Brain microvascular endothelial cell (primary cell): Measurements from ENCODE around the gene TBCC.

Experiments
- DNase-seq: peaks from one replicate; pipeline ENCODE4 v3.0.0-alpha.2; 2020
- H3K27ac ChIP-seq: fragments of 250-450 bp; sonication (Bioruptor Pico); 2 replicates; pipeline ENCODE4 v1.5.1; 2020; ENCODE audit warnings: mild to moderate bottlenecking, moderate library complexity
- H3K27me3 ChIP-seq: fragments of 250-450 bp; sonication (Bioruptor Pico); replicated peaks from 2 replicates; pipeline ENCODE4 v1.5.1; 2020; ENCODE audit warnings: mild to moderate bottlenecking
- H3K36me3 ChIP-seq: fragments of 250-450 bp; sonication (Bioruptor Pico); replicated peaks from 2 replicates; pipeline ENCODE4 v1.5.1; 2020; ENCODE audit warnings: mild to moderate bottlenecking
- H3K4me3 ChIP-seq: 2 replicates; pipeline ENCODE4 v1.5.1; 2011; ENCODE audit warnings: low read depth, mild to moderate bottlenecking, control low read depth, low read length, moderate library complexity
- CTCF ChIP-seq: IDR thresholded peaks from 2 replicates; pipeline ENCODE4 v1.5.1; 2011; ENCODE audit warnings: low read depth, mild to moderate bottlenecking, moderate library complexity, low read length, control low read depth, inconsistent platforms; ENCODE audit errors: missing control alignments
- in situ Hi-C: cut with HindIII; loops from 2 replicates; pipeline ENCODE4 v1.10.0; 2017; ENCODE audit warnings: low sequenced_read_pairs, low pct_ligation_motif_present

TBCC gene

GRCh38 chr6:42726026-42726425 lies 19.9 kb downstream of the TBCC start:
- in situ Hi-C loops = no loop called here
- Histone ChIP-seq H3K4me3 (no peak overlapping the region), H3K36me3 (no peaks in the 10 kb centered on the region), H3K27me3 (no peaks in the 10 kb centered on the region), H3K27ac (no peak overlapping the region)
- DNase-seq = no peak
- no peak for TF ChIP-seq CTCF

- H3K36me3 ChIP-seq = no peaks in the 10 kb centered on the region
- no peak for TF ChIP-seq CTCF
- DNase-seq = no peak
- no peak overlapping the region for H3K27ac ChIP-seq
- H3K4me3 ChIP-seq = no peak overlapping the region
- no peaks in the 10 kb centered on the region for H3K27me3 ChIP-seq
- in situ Hi-C loops = no loop called here
These were observed 21.1 kb downstream of the TBCC start for GRCh38 chr6:42724825-42725224.

GRCh38 chr6:42722497-42722896 lies 23.4 kb downstream of the TBCC start, which contains the start of gene PRPH2:
TSS of gene PRPH2 (minus strand) at chr6:42722597. CDS start at chr6:42722334, 263 bp downstream.
- no peak for DNase-seq
- no peak within 1 kb of the TSS for H3K27ac ChIP-seq
- no peaks in the 10 kb centered on the region for H3K36me3 ChIP-seq
- no peaks in the 10 kb centered on the region for H3K27me3 ChIP-seq
- H3K4me3 ChIP-seq = no peak within 1 kb of the TSS
- in situ Hi-C loops = no loop called here
- TF ChIP-seq CTCF = no peak

GRCh38 chr6:42720739-42721138 lies 25.2 kb downstream of the TBCC start:
- H3K4me3 ChIP-seq = no peak overlapping the region
- DNase-seq = peak; percentile 33
- in situ Hi-C loops = no loop called here

GRCh38 chr6:42715871-42716270 lies 30.0 kb downstream of the TBCC start:
- Histone ChIP-seq H3K36me3 (no peaks in the 10 kb centered on the region), H3K27me3 (no peaks in the 10 kb centered on the region), H3K4me3 (no peak overlapping the region), H3K27ac (no peak overlapping the region)
- TF ChIP-seq CTCF = no peak
- DNase-seq = no peak
- in situ Hi-C loops = no loop called here

More at GRCh38 chr6:42720739-42721138, 25.2 kb downstream of the TBCC start:
- no peaks in the 10 kb centered on the region for H3K36me3 ChIP-seq
- peak; percentile 15 for TF ChIP-seq CTCF
- no peak overlapping the region for H3K27ac ChIP-seq
- H3K27me3 ChIP-seq = no peaks in the 10 kb centered on the region

GRCh38 chr6:42714098-42714761 lies 31.7 kb downstream of the TBCC start:
- peak; percentile 58 for DNase-seq
- H3K4me3 ChIP-seq = no peak overlapping the region
- H3K36me3 ChIP-seq = no peaks in the 10 kb centered on the region
- TF ChIP-seq CTCF = no peak
- peak overlapping the region; percentile 77 for H3K27ac ChIP-seq
- in situ Hi-C loops = no loop called here
- H3K27me3 ChIP-seq = no peaks in the 10 kb centered on the region
